NCI-H146 treated with DMSO at 0.1 percent for 48 hours (cell line): ENCODE measurements around the gene PEAK1.

Source experiments
- DNase-seq: peaks from one replicate; lab custom pipeline; 2025; ENCODE audit not compliant: unreplicated experiment; lab: John Stamatoyannopoulos, UW

Gene PEAK1

GRCh38 chr15:77098572-77098971, 321.3 kb downstream of the PEAK1 start:
- no peak for DNase-seq

- DNase-seq: no peak
Observed at GRCh38 chr15:77097921-77098320, 322.0 kb downstream of the PEAK1 start.

GRCh38 chr15:77097248-77097721, 322.6 kb downstream of the PEAK1 start:
- no peak for DNase-seq

- DNase-seq: no peak
Observed at GRCh38 chr15:77096541-77096940, 323.4 kb downstream of the PEAK1 start.

- no peak for DNase-seq
Observed at GRCh38 chr15:77096138-77096537, 323.8 kb downstream of the PEAK1 start.

- DNase-seq: no peak
Observed at GRCh38 chr15:77094397-77095030, 325.4 kb downstream of the PEAK1 start.

- DNase-seq: no peak
Observed at GRCh38 chr15:77093436-77093835, 326.5 kb downstream of the PEAK1 start.

GRCh38 chr15:77091097-77091496, 328.8 kb downstream of the PEAK1 start:
- no peak for DNase-seq

- no peak for DNase-seq
Observed at GRCh38 chr15:77087213-77087612, 332.7 kb downstream of the PEAK1 start.

GRCh38 chr15:77085297-77085696, 334.6 kb downstream of the PEAK1 start:
- no peak for DNase-seq

- DNase-seq: no peak
Observed at GRCh38 chr15:77084436-77084835, 335.5 kb downstream of the PEAK1 start.

GRCh38 chr15:77083381-77084160, 336.3 kb downstream of the PEAK1 start:
- DNase-seq: peak; percentile 81

GRCh38 chr15:77081971-77082370, 337.9 kb downstream of the PEAK1 start:
- DNase-seq: no peak

- no peak for DNase-seq
Observed at GRCh38 chr15:77076323-77076915, 343.5 kb downstream of the PEAK1 start.

- no peak for DNase-seq
Observed at GRCh38 chr15:77075528-77075927, 344.4 kb downstream of the PEAK1 start.

- DNase-seq: no peak
Observed at GRCh38 chr15:77074350-77074749, 345.6 kb downstream of the PEAK1 start.

- DNase-seq: peak; percentile 35
Observed at GRCh38 chr15:77071305-77072223, 348.3 kb downstream of the PEAK1 start.

GRCh38 chr15:77070495-77071304, 349.2 kb downstream of the PEAK1 start, which contains the start of gene TSPAN3:
Gene TSPAN3, minus strand, starts transcription at chr15:77071109. Its CDS starts 155 bp downstream, at chr15:77070954.
- peak; percentile 51 for DNase-seq

- DNase-seq: no peak
Observed at GRCh38 chr15:77070180-77070494, 349.8 kb downstream of the PEAK1 start.

GRCh38 chr15:77069521-77070121, 350.3 kb downstream of the PEAK1 start:
- DNase-seq: no peak
